Activated naive CD4-positive, alpha-beta T cell treated with anti-CD3 and anti-CD28 coated beads for 36 hours (primary cell): ENCODE measurements around the gene TMEM225. TPM values are rescaled to one million over a fixed set of nuclear protein-coding genes. Genes with fewer than 3 reads are reported as not detected.

ENCODE experiments used
- CTCF ChIA-PET: fragments of 350-600 bp; sonication (Branson Sonifier 250); formaldehyde crosslinking; loops from one replicate; lab custom pipeline; 2021; ENCODE audit warnings: antibody characterized with exemption; lab: Charles Lee
- DNase-seq: peaks from one replicate; pipeline ENCODE4 v3.0.0-alpha.2; 2020
- H3K27ac Mint-ChIP-seq: one replicate; pipeline ENCODE4 v1.8.0; 2021; ENCODE audit warnings: mild to moderate bottlenecking, mixed read lengths
- H3K27me3 Mint-ChIP-seq: one replicate; pipeline ENCODE4 v1.8.0; 2021; ENCODE audit warnings: low read depth, mixed read lengths
- H3K36me3 Mint-ChIP-seq: one replicate; pipeline ENCODE4 v1.8.0; 2021; ENCODE audit warnings: low read depth, mixed read lengths
- H3K4me1 Mint-ChIP-seq: one replicate; pipeline ENCODE4 v1.8.0; 2021; ENCODE audit warnings: low read depth, mixed read lengths
- H3K4me3 Mint-ChIP-seq: one replicate; pipeline ENCODE4 v1.8.0; 2021; ENCODE audit warnings: mild to moderate bottlenecking, moderate library complexity, mixed read lengths
- H3K9me3 Mint-ChIP-seq: one replicate; pipeline ENCODE4 v1.8.0; 2021; ENCODE audit warnings: mixed read lengths
- intact Hi-C: fragments of 100-400 bp; cut with micrococcal nuclease; formaldehyde crosslinking; loops from one replicate; pipeline ENCODE4 v1.15.1; 2023
- total RNA-seq, 2 experiments: library from RNA; stranded (reverse); gene quantifications; one replicate each; pipeline ENCODE4 v1.2.3, GENCODE V29; 2021

Gene TMEM225
- total RNA-seq, 2 experiments from 2014 or later = not detected

DNA sequence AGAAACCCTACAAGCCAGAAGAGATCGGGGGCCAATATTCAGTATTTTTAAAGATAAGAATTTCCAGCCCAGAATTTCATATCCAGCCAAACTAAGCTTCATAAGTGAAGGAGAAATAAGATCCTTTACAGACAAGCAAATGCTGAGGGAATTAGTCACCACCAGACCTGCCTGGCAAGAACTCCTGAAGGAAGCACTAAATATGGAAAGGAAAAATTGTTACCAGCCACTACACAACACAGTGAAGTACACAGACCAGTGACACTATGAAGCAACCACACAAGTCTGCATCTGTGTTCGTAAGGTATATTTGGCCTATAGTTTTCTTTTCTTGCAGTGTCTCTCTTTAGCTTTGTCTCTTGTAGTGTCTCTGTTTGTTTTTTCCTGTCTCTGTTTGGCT is 29.0 kb downstream of the TMEM225 start:
- CTCF ChIA-PET = no interaction called here
- peaks cover 11% of the 10 kb centered on the region for H3K27me3 Mint-ChIP-seq
- intact Hi-C loops = no loop called here
- no peak for DNase-seq
- peaks cover 3% of the 10 kb centered on the region for H3K9me3 Mint-ChIP-seq
- H3K4me3 Mint-ChIP-seq = no peak overlapping the region
- no peaks in the 10 kb centered on the region for H3K36me3 Mint-ChIP-seq
- H3K27ac Mint-ChIP-seq = no peak overlapping the region
- H3K4me1 Mint-ChIP-seq = no peaks in the 10 kb centered on the region

- Mint-ChIP-seq H3K4me1 (no peaks in the 10 kb centered on the region), H3K27ac (no peak overlapping the region), H3K4me3 (no peak overlapping the region)
Measured at GRCh38 chr11:123853038-123853437, 32.4 kb downstream of the TMEM225 start.

GRCh38 chr11:123852321-123852720 is 33.1 kb downstream of the TMEM225 start:
- peaks cover 23% of the 10 kb centered on the region for H3K27me3 Mint-ChIP-seq
- H3K4me3 Mint-ChIP-seq = no peak overlapping the region
- H3K4me1 Mint-ChIP-seq = no peaks in the 10 kb centered on the region
- intact Hi-C loops = no loop called here
- H3K36me3 Mint-ChIP-seq = no peaks in the 10 kb centered on the region
- peaks cover 3% of the 10 kb centered on the region for H3K9me3 Mint-ChIP-seq
- CTCF ChIA-PET = no interaction called here
- DNase-seq = no peak
- H3K27ac Mint-ChIP-seq = no peak overlapping the region

More at GRCh38 chr11:123853038-123853437, 32.4 kb downstream of the TMEM225 start:
- Mint-ChIP-seq H3K9me3 (peaks cover 3% of the 10 kb centered on the region), H3K27me3 (peaks cover 23% of the 10 kb centered on the region), H3K36me3 (no peaks in the 10 kb centered on the region)
- no peak for DNase-seq
- intact Hi-C loops = no loop called here
- CTCF ChIA-PET = no interaction called here

GRCh38 chr11:123851110-123851509 is 34.4 kb downstream of the TMEM225 start:
- DNase-seq = no peak
- Mint-ChIP-seq H3K4me1 (no peaks in the 10 kb centered on the region), H3K4me3 (no peak overlapping the region), H3K36me3 (no peaks in the 10 kb centered on the region), H3K27me3 (peaks cover 23% of the 10 kb centered on the region), H3K27ac (no peak overlapping the region), H3K9me3 (no peaks in the 10 kb centered on the region)
- intact Hi-C loops = no loop called here
- CTCF ChIA-PET = no interaction called here

DNA sequence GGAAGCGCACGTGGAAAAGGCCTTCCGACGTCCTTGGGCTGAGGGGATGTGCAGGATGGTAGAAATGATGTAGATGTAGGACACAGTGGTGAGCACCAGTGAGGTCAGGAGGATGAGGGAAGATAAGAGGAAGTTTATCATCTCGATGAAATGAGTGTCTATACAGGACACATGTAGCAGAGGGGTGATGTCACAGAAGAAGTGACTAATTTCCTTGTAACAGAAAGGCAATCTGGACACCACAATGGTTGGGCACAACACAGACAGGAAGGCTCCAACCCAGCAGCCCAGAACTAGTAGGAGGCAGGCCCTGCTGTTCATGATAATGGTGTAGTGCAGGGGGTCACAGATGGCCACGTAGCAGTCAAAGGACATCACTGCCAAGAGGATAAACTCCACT is 44.3 kb downstream of the TMEM225 start:
- intact Hi-C loops = no loop called here
- Mint-ChIP-seq H3K9me3 (no peaks in the 10 kb centered on the region), H3K27ac (no peak overlapping the region), H3K27me3 (peaks cover 9% of the 10 kb centered on the region), H3K4me1 (no peaks in the 10 kb centered on the region), H3K36me3 (no peaks in the 10 kb centered on the region), H3K4me3 (no peak overlapping the region)
- CTCF ChIA-PET = no interaction called here
- no peak for DNase-seq

- Mint-ChIP-seq H3K36me3 (no peaks in the 10 kb centered on the region), H3K4me1 (no peaks in the 10 kb centered on the region), H3K27me3 (peaks cover 8% of the 10 kb centered on the region), H3K4me3 (no peak overlapping the region), H3K9me3 (no peaks in the 10 kb centered on the region), H3K27ac (no peak overlapping the region)
- CTCF ChIA-PET = interaction anchor here (0.5 kb wide), 1 partner anchor 47 kb away, joined by 3 read pairs; no protein-coding TSS in a partner anchor
- DNase-seq = no peak
- intact Hi-C loops = no loop called here
Measured at GRCh38 chr11:123839131-123839530, 46.3 kb downstream of the TMEM225 start.

GRCh38 chr11:123838659-123839058 is 46.8 kb downstream of the TMEM225 start:
- intact Hi-C loops = no loop called here
- no peak overlapping the region for H3K4me3 Mint-ChIP-seq
- peaks cover 8% of the 10 kb centered on the region for H3K27me3 Mint-ChIP-seq
- H3K4me1 Mint-ChIP-seq = no peaks in the 10 kb centered on the region
- CTCF ChIA-PET = interaction anchor here (0.5 kb wide), 1 partner anchor 48 kb away, joined by 3 read pairs; no protein-coding TSS in a partner anchor
- H3K27ac Mint-ChIP-seq = no peak overlapping the region
- no peaks in the 10 kb centered on the region for H3K36me3 Mint-ChIP-seq
- no peak for DNase-seq
- no peaks in the 10 kb centered on the region for H3K9me3 Mint-ChIP-seq

DNA sequence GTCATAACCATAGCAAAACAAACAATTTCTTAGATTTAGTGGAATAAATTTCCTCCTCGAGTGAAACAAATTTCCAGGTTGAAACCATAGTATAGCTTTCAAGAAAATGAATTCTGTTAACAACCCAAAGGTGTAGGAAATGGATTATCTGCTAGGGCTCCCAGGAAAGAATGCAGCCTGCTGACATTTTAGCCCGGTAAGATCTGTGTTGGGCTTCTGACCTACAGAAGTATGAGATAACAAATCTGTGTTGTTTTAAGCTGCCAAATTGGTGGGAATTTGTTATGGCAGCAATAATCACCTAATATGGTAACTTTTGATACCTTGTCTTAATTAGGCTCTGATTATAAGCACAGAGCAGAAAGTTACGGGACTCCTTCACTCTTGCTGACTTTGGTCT is 47.3 kb downstream of the TMEM225 start:
- no peaks in the 10 kb centered on the region for H3K9me3 Mint-ChIP-seq
- H3K27ac Mint-ChIP-seq = no peak overlapping the region
- H3K4me1 Mint-ChIP-seq = no peaks in the 10 kb centered on the region
- DNase-seq = no peak
- no peak overlapping the region for H3K4me3 Mint-ChIP-seq
- H3K27me3 Mint-ChIP-seq = peaks cover 8% of the 10 kb centered on the region
- CTCF ChIA-PET = no interaction called here
- intact Hi-C loops = no loop called here
- H3K36me3 Mint-ChIP-seq = no peaks in the 10 kb centered on the region

- no peaks in the 10 kb centered on the region for H3K4me1 Mint-ChIP-seq
- H3K36me3 Mint-ChIP-seq = no peaks in the 10 kb centered on the region
- peaks cover 20% of the 10 kb centered on the region for H3K27me3 Mint-ChIP-seq
- H3K9me3 Mint-ChIP-seq = no peaks in the 10 kb centered on the region
- no peak overlapping the region for H3K27ac Mint-ChIP-seq
- intact Hi-C loops = no loop called here
- DNase-seq = no peak
- CTCF ChIA-PET = no interaction called here
- H3K4me3 Mint-ChIP-seq = no peak overlapping the region
Measured at GRCh38 chr11:123833095-123833494, 52.4 kb downstream of the TMEM225 start.

Other genes with a start within 250 kb of the TMEM225 start
- gene SCN3B, start 231.0 kb downstream of the TMEM225 start, total RNA-seq = not detected
- 1 to 10 TPM; 5.9 to 6.4 TPM for gene ZNF202, start 144.0 kb downstream of the TMEM225 start, total RNA-seq
- not detected for gene OR6X1, start 131.2 kb downstream of the TMEM225 start, total RNA-seq
- not detected for gene OR6M1, start 79.3 kb downstream of the TMEM225 start, total RNA-seq
- not detected for gene OR8D4, start 16.5 kb upstream of the TMEM225 start, total RNA-seq
- not detected for gene OR4D5, start 53.9 kb upstream of the TMEM225 start, total RNA-seq
- gene OR6T1, start 58.2 kb upstream of the TMEM225 start, total RNA-seq = not detected
- gene OR10S1, start 92.1 kb upstream of the TMEM225 start, total RNA-seq = not detected
- not detected for gene OR10G6, start 109.5 kb upstream of the TMEM225 start, total RNA-seq
- not detected for gene OR10G4, start 127.3 kb upstream of the TMEM225 start, total RNA-seq
- not detected for gene OR10G9, start 137.3 kb upstream of the TMEM225 start, total RNA-seq
- not detected for gene OR10G8, start 141.1 kb upstream of the TMEM225 start, total RNA-seq
- not detected for gene OR10G7, start 155.7 kb upstream of the TMEM225 start, total RNA-seq
- gene VWA5A, start 229.8 kb upstream of the TMEM225 start, total RNA-seq = 10 to 100 TPM in 1 of 2 experiments, 1 to 10 TPM in 1; 9.7 to 11.4 TPM